Stimulated activated CD4-positive, alpha-beta T cell treated with anti-CD3 and anti-CD28 coated beads, Interleukin-4, amount 100 ng/mL, for 24 hours (primary cell): ENCODE results near the gene ASTL.

Experiments used
- DNase-seq: peaks from one replicate; pipeline ENCODE4 v3.0.0-alpha.2; 2020

ASTL gene

GRCh38 chr2:96111257-96111640 is 27.1 kb downstream of the ASTL start:
- DNase-seq = no peak

- no peak for DNase-seq
These were observed 27.6 kb downstream of the ASTL start for GRCh38 chr2:96110621-96111256.

- DNase-seq = no peak
These were observed 28.3 kb downstream of the ASTL start for GRCh38 chr2:96109931-96110511.

- DNase-seq = no peak
These were observed 29.0 kb downstream of the ASTL start for GRCh38 chr2:96109361-96109680.

GRCh38 chr2:96108541-96109360 is 29.6 kb downstream of the ASTL start:
- DNase-seq = no peak

GRCh38 chr2:96108151-96108540 is 30.2 kb downstream of the ASTL start:
- DNase-seq = no peak

GRCh38 chr2:96107708-96108065 is 30.6 kb downstream of the ASTL start:
- no peak for DNase-seq

GRCh38 chr2:96106991-96107707 is 31.2 kb downstream of the ASTL start:
- DNase-seq = no peak

GRCh38 chr2:96105994-96106715 is 32.1 kb downstream of the ASTL start:
- DNase-seq = no peak

- DNase-seq = no peak
These were observed 33.0 kb downstream of the ASTL start for GRCh38 chr2:96105152-96105915.

GRCh38 chr2:96104487-96104861 is 33.8 kb downstream of the ASTL start:
- no peak for DNase-seq

GRCh38 chr2:96103761-96104486 is 34.4 kb downstream of the ASTL start:
- DNase-seq = no peak

- DNase-seq = no peak
These were observed 35.1 kb downstream of the ASTL start for GRCh38 chr2:96103187-96103601.

GRCh38 chr2:96102596-96103186 is 35.6 kb downstream of the ASTL start:
- no peak for DNase-seq

- DNase-seq = no peak
These were observed 37.4 kb downstream of the ASTL start for GRCh38 chr2:96100893-96101304.

- no peak for DNase-seq
These were observed 38.2 kb downstream of the ASTL start for GRCh38 chr2:96099861-96100798.

- DNase-seq = no peak
These were observed 39.3 kb downstream of the ASTL start for GRCh38 chr2:96098900-96099590.

GRCh38 chr2:96097951-96098823 is 40.1 kb downstream of the ASTL start:
- no peak for DNase-seq
